HG03039 (cell line): ENCODE results near the gene TMEM145.
"Not testable (repeated sequence)": the region's sequence is repeated elsewhere in the genome, so short reads cannot be mapped to it uniquely, and the experiment has no call there.

Experiments used
- ATAC-seq: cut with Tn5 transposase; IDR thresholded peaks from one replicate; pipeline ENCODE4 v1.9.1; 2021; ENCODE audit warnings: mild to moderate bottlenecking, moderate library complexity; ENCODE audit not compliant: unreplicated experiment

Gene TMEM145

GRCh38 chr19:42312370-42312769 is 739 bp upstream of the TMEM145 start:
- ATAC-seq = no peak

- no peak for ATAC-seq
These were observed 989 bp downstream of the TMEM145 start for GRCh38 chr19:42313840-42314755.

GRCh38 chr19:42315024-42315423 is 1.9 kb downstream of the TMEM145 start:
- ATAC-seq = no peak

GRCh38 chr19:42316223-42317211 is 3.4 kb downstream of the TMEM145 start:
- ATAC-seq = no peak

GRCh38 chr19:42317535-42317934 is 4.4 kb downstream of the TMEM145 start:
- no peak for ATAC-seq

GRCh38 chr19:42322305-42322704 is 9.2 kb downstream of the TMEM145 start:
- ATAC-seq = no peak

DNA sequence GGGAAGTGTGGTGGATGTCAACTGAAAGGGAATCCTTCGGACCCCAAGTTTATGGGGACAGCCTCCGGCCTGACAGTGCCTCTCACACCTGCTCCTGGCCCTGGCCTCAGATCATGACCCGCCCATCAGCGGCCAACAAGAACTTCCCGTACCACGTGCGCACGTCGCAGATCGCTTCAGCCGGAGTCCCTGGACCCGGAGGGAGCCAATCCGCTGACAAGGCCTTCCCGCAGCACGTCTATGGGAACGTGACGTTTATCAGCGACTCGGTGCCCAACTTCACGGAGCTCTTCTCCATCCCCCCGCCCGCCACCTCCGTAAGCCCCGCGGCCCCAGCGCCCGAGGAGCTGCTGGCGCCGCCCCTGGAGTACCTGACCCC is 10.4 kb downstream of the TMEM145 start:
- no peak for ATAC-seq

- ATAC-seq = no peak
These were observed 10.9 kb downstream of the TMEM145 start for GRCh38 chr19:42323852-42324654.

- ATAC-seq = no peak
These were observed 11.7 kb downstream of the TMEM145 start for GRCh38 chr19:42324655-42325307.

GRCh38 chr19:42325308-42325895 is 12.3 kb downstream of the TMEM145 start, which contains the start of gene MEGF8:
MEGF8 (plus strand) TSS chr19:42325635; CDS start chr19:42326244, 609 bp downstream.
- peak; percentile 85 for ATAC-seq

DNA sequence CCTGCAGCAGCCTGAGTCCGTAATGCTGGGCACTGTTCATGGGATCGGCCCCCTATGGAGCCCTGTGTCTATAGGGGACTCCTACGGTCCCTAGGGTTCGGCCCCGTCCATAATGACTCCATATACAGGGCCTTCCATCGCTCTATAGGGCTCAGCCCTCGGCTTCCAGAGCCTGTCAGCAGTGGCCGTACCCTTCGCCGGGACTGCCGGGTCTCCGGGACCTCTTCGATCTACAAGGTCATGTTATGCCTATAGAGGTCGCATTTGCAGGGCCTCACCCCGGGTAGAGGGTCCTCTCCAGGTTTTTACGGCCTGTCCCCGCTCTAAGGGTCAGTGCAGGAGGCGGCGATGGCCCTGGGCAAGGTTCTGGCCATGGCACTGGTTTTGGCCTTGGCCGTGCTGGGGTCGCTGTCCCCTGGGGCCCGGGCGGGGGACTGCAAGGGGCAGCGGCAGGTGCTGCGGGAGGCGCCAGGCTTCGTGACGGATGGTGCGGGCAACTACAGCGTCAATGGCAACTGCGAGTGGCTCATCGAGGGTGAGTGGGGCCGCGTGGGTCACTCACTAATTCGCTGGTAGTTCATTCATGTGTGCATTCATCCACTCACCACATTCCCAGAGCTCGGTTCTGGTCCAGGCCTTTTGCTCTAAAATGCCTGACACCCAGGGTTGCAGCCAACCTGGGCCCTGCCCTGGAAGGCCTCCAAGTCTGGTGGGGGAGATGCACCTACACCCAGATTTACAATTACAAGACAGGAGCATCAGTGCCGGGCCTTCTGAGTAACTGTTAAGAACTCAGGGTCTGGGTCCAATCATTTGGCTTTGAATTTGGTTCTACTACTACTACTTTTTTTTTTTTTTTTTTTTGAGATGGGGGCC is 13.0 kb downstream of the TMEM145 start:
- ATAC-seq = peak; percentile 0

GRCh38 chr19:42326969-42327368 is 13.9 kb downstream of the TMEM145 start:
- ATAC-seq = no peak

GRCh38 chr19:42327381-42327780 is 14.3 kb downstream of the TMEM145 start:
- ATAC-seq = no peak

DNA sequence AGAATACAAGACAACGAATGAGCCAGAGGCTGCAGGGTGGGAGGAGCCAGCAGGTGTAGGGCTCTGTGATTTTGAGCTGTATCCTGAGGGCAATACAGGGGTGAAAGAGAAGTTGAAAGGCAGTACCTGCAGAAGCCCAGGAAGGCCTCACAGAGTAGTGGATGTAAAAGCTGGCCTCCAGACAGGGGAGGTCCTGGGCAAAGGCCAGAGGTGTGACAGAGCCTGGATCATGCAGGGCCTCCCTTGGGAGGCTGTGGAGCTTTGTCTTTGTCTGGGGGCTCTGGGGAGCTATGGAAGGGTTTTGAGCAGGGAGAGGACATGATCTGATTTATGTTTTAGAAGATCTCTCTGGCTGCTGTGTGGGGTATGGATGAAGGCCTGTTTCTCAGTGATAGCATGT is 15.0 kb downstream of the TMEM145 start:
- no peak for ATAC-seq

- ATAC-seq = no peak
These were observed 15.7 kb downstream of the TMEM145 start for GRCh38 chr19:42328854-42329253.

- no peak for ATAC-seq
These were observed 17.2 kb downstream of the TMEM145 start for GRCh38 chr19:42330241-42330711.

DNA sequence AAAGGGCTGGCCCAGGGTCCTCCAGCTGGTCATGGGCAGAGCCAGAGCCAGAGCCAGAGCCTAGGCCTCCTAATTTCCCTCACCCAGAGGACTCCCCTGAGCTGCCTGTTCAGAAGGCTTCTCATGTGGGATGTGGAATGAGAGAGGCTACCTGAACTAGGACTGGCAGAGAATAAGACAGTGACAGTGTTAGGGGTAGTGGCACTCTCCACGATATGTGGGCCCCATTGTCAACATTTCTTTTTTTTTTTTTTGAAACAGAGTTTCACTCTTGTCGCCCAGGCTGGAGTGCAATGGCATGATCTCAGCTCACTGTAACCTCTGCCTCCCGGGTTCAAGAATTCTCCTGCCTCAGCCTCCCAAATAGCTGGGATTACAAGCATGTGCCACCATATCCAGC is 18.2 kb downstream of the TMEM145 start:
- not testable (repeated sequence) for ATAC-seq

DNA sequence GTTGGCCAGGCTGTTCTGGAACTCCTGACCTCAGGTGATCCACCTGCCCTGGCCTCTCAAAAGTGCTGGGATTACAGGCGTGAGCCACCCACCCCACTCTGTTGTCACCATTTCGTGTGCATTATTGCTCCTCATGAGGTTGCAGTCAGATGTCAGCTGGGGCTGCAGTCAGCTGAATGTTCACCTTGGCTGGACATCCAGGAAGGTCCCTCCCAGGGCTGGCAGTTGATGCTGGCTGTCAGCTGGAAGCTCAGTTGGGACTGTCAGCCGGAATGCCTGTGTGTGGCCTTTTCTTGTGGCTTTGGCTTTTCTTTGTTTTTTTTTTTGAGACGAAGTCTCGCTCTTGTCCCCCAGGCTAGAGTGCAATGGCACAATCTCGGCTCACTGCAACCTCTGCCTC is 18.9 kb downstream of the TMEM145 start:
- ATAC-seq = no peak

DNA sequence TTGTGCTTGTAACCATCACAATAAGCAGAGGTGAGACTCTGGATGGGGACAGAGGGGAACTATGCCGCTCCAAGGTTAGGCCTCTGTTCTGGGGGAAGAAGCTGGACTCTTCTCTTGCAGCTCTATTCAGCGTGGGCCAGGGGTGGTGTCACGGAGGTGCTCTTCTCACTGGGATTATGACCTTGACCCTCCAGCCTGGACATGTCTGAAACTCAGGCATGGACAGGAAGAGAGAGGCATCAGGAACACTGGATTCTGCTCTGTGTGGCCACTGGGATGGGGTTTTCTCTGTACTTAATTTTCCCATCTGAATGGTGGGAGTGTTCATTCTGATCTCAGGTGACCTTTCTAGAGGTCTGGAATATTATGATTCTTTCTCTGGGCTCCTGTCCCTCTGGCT is 19.9 kb downstream of the TMEM145 start:
- ATAC-seq = no peak
